Panc1 (cell line): ENCODE data around the gene VIT. TPM values are rescaled to one million over a fixed set of nuclear protein-coding genes. Genes with fewer than 3 reads are reported as not detected.

ENCODE experiments used
- ATAC-seq: fragments of 200-7000 bp; cut with Tn5 transposase; 2 replicates; pipeline ENCODE4 v1.9.1; 2020; ENCODE audit warnings: mild to moderate bottlenecking, moderate library complexity
- BruUV-seq: library from RNA; stranded (reverse); fragments of 400-500 nt; replicated peaks from 2 replicates; lab custom pipeline; 2021; lab: Mats Ljungman, UMichigan
- CTCF ChIA-PET: fragments of 300-600 bp; sonication (Branson Sonifier 250); formaldehyde crosslinking; loops from one replicate; lab custom pipeline; 2022; ENCODE audit warnings: antibody characterized with exemption; lab: Charles Lee
- POLR2A ChIA-PET: fragments of 300-600 bp; sonication (Branson Sonifier 250); formaldehyde crosslinking; loops from one replicate; lab custom pipeline; 2022; ENCODE audit warnings: antibody characterized with exemption; lab: Charles Lee
- DNase-seq: peaks from one replicate; pipeline ENCODE4 v3.0.0-alpha.2; 2010; ENCODE audit warnings: low read depth, low spot score
- H3K27ac ChIP-seq: 2 replicates; pipeline ENCODE4 v1.5.1; 2011; ENCODE audit warnings: mild to moderate bottlenecking, low read length, inconsistent platforms
- H3K27me3 ChIP-seq: fragments of 200-500 bp; sonication (Bioruptor generic); 2 replicates; pipeline ENCODE4 v1.6.0; 2014; ENCODE audit warnings: low read length, inconsistent platforms; ENCODE audit not compliant: control insufficient read depth, insufficient read depth
- H3K36me3 ChIP-seq: fragments of 200-500 bp; sonication (Bioruptor generic); 2 replicates; pipeline ENCODE4 v1.5.1; 2014; ENCODE audit warnings: inconsistent platforms, mild to moderate bottlenecking, low read length, moderate library complexity; ENCODE audit not compliant: control insufficient read depth, insufficient read depth
- H3K4me1 ChIP-seq: 2 replicates; pipeline ENCODE4 v1.5.1; 2011; ENCODE audit warnings: inconsistent platforms, mild to moderate bottlenecking, low read length, moderate library complexity; ENCODE audit not compliant: control insufficient read depth, insufficient read depth
- H3K4me3 ChIP-seq, 2 experiments: 2 replicates each; pipeline ENCODE4 v1.5.1; 2011 to 2012; ENCODE audit warnings: low read depth in 2 of 2, low read length in 2 of 2, mild to moderate bottlenecking in 2 of 2, inconsistent platforms in 1 of 2, moderate library complexity in 1 of 2
- H3K9me3 ChIP-seq: fragments of 200-500 bp; sonication (Bioruptor generic); 2 replicates; pipeline ENCODE4 v1.5.1; 2014; ENCODE audit warnings: low read depth, mild to moderate bottlenecking, inconsistent platforms, low read length, moderate library complexity; ENCODE audit not compliant: control insufficient read depth, insufficient read depth
- POLR2AphosphoS5 ChIP-seq: IDR thresholded peaks from 2 replicates; pipeline ENCODE4 v1.6.1; 2012; ENCODE audit warnings: mild to moderate bottlenecking, low read depth, low read length, moderate library complexity
- REST ChIP-seq, 2 experiments: IDR thresholded peaks; 2 replicates each; pipeline ENCODE4 v1.6.1; 2011 to 2012; ENCODE audit warnings: low read depth in 2 of 2, control low read depth in 1 of 2, low read length in 1 of 2, mild to moderate bottlenecking in 1 of 2, moderate library complexity in 1 of 2; ENCODE audit not compliant: insufficient read depth in 1 of 2
- SIN3A ChIP-seq: IDR thresholded peaks from 2 replicates; pipeline ENCODE4 v1.6.1; 2012; ENCODE audit warnings: low read depth, mild to moderate bottlenecking, low read length, moderate library complexity, borderline replicate concordance; ENCODE audit not compliant: insufficient read depth
- TCF7L2 ChIP-seq: IDR thresholded peaks from 2 replicates; pipeline ENCODE4 v1.6.1; 2011; ENCODE audit warnings: mild to moderate bottlenecking, low read depth, low read length, inconsistent platforms
- in situ Hi-C: cut with HindIII; loops from 2 replicates; pipeline ENCODE4 v1.10.0; 2016; ENCODE audit warnings: low sequenced_read_pairs, low pct_unique_long_range_greater_than_20kb
- intact Hi-C: fragments of 100-400 bp; cut with micrococcal nuclease; formaldehyde crosslinking; loops from one replicate; pipeline ENCODE4 v1.10.0; 2022; ENCODE audit not compliant: unreplicated experiment
- total RNA-seq: library from RNA; stranded (reverse); gene quantifications from one replicate; pipeline ENCODE4 v1.2.1, GENCODE V29; 2021; ENCODE audit not compliant: unreplicated experiment
- TF ChIP-seq, protein P1 (sequence below): fragments of 450-650 bp; IDR thresholded peaks from 2 replicates; pipeline ENCODE4 v1.5.1; 2017; ENCODE audit warnings: mild to moderate bottlenecking

The VIT gene
- total RNA-seq, 1 experiment from 2014 or later: 0.77 TPM

GRCh38 chr2:36831185-36831584 lies 134.7 kb downstream of the VIT start:
- intact Hi-C loops (no loop called here), in situ Hi-C loops (no loop called here)
- Histone ChIP-seq H3K27me3 (no peaks in the 10 kb centered on the region; the same call in 1 of the 2 replicates), H3K27ac (no peak overlapping the region), H3K4me3 (no peak overlapping the region), H3K4me1 (no peaks in the 10 kb centered on the region), H3K36me3 (no peaks in the 10 kb centered on the region), H3K9me3 (no peaks in the 10 kb centered on the region)
- BruUV-seq: no TSS peak
- CTCF ChIA-PET: interaction anchor here (0.6 to 0.7 kb wide), 2 partner anchors 45 to 145 kb away, joined by 3 read pairs; no protein-coding TSS in a partner anchor
- POLR2A ChIA-PET: interaction anchor here (0.7 kb wide), 1 partner anchor 24 kb away, joined by 5 read pairs; no protein-coding TSS in a partner anchor
- DNase-seq: no peak
- no peak for ATAC-seq
- TF ChIP-seq POLR2AphosphoS5 (no peak), SIN3A (no peak), TCF7L2 (no peak), REST (IDR thresholded peaks at IDR 0.05; ENCODE audit: insufficient read depth in 1 of 2, low read depth in 2 of 2, low read length in 1 of 2) (no peak)
- TF ChIP-seq, protein P1, sequence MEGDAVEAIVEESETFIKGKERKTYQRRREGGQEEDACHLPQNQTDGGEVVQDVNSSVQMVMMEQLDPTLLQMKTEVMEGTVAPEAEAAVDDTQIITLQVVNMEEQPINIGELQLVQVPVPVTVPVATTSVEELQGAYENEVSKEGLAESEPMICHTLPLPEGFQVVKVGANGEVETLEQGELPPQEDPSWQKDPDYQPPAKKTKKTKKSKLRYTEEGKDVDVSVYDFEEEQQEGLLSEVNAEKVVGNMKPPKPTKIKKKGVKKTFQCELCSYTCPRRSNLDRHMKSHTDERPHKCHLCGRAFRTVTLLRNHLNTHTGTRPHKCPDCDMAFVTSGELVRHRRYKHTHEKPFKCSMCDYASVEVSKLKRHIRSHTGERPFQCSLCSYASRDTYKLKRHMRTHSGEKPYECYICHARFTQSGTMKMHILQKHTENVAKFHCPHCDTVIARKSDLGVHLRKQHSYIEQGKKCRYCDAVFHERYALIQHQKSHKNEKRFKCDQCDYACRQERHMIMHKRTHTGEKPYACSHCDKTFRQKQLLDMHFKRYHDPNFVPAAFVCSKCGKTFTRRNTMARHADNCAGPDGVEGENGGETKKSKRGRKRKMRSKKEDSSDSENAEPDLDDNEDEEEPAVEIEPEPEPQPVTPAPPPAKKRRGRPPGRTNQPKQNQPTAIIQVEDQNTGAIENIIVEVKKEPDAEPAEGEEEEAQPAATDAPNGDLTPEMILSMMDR: no peak

GRCh38 chr2:36834203-36834602 lies 137.7 kb downstream of the VIT start:
- DNase-seq: no peak
- H3K36me3 ChIP-seq: no peaks in the 10 kb centered on the region
- no TSS peak for BruUV-seq

More at GRCh38 chr2:36834203-36834602, 137.7 kb downstream of the VIT start:
- Histone ChIP-seq H3K4me1 (no peaks in the 10 kb centered on the region), H3K27ac (no peak overlapping the region), H3K27me3 (no peaks in the 10 kb centered on the region), H3K9me3 (no peaks in the 10 kb centered on the region), H3K4me3 (no peak overlapping the region)
- TF ChIP-seq SIN3A: no peak
- no peak for TF ChIP-seq TCF7L2
- TF ChIP-seq, protein P1: no peak
- TF ChIP-seq POLR2AphosphoS5: no peak
- no peak for TF ChIP-seq REST (IDR thresholded peaks at IDR 0.05; ENCODE audit: insufficient read depth in 1 of 2, low read depth in 2 of 2, low read length in 1 of 2)
- intact Hi-C loops: no loop called here
- ChIA-PET CTCF (no interaction called here), POLR2A (no interaction called here)
- no peak for ATAC-seq
- in situ Hi-C loops: no loop called here
